22Rv1 (cell line): ENCODE data around the gene NFKB1.

Experiments
- ZFX ChIP-seq: fragments of 450-650 bp; IDR thresholded peaks from 2 replicates; pipeline ENCODE4 v1.6.1; 2017; ENCODE audit warnings: antibody characterized with exemption, borderline replicate concordance
- TF ChIP-seq, protein P1 (sequence below): fragments of 450-650 bp; IDR thresholded peaks from 2 replicates; pipeline ENCODE4 v1.5.1; 2017; ENCODE audit warnings: mild to moderate bottlenecking

DNA sequence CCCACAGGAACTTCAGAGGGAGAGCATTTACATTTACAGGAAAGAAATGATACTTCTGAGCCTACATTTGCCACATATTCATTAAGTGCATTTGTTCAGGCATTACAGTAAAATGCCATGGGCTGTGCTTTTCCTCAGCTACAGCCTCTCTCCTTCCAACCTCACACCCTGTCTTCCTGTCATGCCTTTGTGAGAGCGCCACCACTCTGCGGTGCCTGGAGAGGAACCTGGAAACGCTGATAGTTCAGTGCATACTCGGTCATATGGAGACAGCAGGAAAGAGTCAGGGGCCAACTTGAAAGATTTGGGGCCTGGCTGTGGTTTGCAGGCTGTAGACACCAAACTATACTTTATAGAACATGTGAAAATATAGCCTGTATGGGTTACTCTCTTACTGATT, 40.5 kb downstream of the NFKB1 start:
- TF ChIP-seq, protein P1, sequence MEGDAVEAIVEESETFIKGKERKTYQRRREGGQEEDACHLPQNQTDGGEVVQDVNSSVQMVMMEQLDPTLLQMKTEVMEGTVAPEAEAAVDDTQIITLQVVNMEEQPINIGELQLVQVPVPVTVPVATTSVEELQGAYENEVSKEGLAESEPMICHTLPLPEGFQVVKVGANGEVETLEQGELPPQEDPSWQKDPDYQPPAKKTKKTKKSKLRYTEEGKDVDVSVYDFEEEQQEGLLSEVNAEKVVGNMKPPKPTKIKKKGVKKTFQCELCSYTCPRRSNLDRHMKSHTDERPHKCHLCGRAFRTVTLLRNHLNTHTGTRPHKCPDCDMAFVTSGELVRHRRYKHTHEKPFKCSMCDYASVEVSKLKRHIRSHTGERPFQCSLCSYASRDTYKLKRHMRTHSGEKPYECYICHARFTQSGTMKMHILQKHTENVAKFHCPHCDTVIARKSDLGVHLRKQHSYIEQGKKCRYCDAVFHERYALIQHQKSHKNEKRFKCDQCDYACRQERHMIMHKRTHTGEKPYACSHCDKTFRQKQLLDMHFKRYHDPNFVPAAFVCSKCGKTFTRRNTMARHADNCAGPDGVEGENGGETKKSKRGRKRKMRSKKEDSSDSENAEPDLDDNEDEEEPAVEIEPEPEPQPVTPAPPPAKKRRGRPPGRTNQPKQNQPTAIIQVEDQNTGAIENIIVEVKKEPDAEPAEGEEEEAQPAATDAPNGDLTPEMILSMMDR: 0 out of 2 replicates have a peak, but pooled peaks have one; percentile 13
- TF ChIP-seq ZFX: no peak
